HG02678 (cell line): ENCODE data around the gene SEC14L5.

Experiments used
- ATAC-seq: cut with Tn5 transposase; IDR thresholded peaks from one replicate; pipeline ENCODE4 v1.9.1; 2021; ENCODE audit warnings: mild to moderate bottlenecking, moderate library complexity; ENCODE audit not compliant: unreplicated experiment

The SEC14L5 gene

DNA sequence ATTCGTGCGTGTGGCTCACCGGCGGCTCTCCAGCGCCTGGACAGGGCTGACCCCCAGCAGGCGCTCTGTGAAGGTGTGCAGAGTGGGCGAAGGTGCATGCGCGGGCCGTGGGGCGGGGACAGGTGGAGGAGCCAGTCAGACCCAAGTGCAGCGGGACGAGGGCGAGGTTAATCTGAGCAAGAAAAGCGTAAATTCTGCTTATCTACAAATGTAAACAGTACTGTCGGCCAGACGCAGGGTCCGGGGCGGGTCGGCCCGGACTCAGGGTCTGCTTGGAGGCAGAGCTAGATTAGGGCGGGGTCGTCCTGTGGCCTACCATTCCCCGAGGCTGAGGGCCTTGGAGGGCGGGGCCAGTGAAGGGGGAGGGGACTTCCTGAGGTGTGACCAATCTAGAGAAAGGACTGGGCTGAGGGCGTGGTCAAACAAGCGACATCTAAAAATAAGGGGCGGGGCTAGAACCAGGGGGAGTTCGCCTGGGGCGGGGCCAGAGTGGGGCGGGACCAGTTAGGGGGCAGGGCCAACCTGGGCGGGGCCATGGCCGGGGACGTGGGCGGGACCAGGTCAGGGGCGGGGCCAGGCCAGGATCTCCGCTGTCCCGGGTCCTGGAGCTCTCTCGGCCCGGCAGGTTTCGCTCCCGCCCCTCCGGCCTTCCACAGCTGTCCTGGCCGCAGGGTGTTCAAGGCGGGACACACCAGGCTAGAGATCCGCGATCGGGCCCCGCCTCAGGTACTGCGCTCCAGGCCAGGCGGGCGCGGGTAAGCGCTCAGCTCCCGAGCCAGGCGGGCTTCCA lies at the start of gene SEC14L5:
Gene SEC14L5 (plus strand): TSS at position 611 of the 790 bp plus-strand sequence. CDS start 994 bp downstream, outside the sequence.
- ATAC-seq: peak; percentile 56

DNA sequence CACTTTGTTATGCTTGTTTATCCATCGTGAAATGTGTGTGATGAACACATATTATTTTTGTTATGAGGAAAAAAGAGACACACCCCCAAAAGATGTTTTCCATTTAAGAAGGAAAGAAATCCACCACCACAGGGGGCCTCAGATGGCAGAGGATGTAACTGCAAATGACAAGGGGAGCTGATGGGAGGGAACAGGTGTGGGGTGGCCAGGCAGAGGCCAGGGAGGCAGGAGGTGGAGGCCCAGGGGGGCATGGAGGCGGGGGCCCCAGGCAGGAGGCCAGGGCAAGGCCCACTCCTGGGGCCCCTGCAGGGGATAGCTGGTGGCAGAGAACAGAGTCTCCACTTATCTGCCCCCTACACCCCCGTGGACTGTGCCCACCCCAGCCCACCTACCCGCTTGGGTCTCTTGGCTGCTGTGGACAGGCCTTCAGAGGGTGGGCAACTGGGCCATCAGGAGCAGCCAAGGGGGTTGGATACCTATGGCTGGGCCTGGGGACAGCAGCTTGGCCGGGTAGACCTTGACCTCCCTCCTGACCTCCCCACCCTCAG lies 49.2 kb upstream of the SEC14L5 start:
- ATAC-seq: no peak

DNA sequence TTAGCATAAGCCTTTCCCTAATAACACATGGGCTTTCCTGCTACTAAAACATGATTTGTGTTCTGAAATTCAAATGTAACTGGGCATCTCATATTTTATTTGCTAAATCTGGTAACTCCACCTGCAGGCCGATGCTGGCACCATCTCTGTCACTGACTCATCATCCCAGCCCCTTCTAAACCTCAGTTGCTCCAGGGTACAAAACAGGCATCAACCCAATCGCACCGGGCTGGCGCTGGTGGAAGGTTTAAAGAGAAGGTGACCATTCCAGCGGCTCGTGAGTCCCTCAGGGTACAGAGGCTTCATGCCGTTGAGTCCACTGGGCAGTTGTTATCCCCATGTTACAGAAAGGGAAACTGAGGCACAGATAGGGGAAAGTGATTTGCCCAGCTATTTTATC lies 48.3 kb upstream of the SEC14L5 start:
- ATAC-seq: no peak

- no peak for ATAC-seq
These were observed 47.3 kb upstream of the SEC14L5 start for GRCh38 chr16:4910828-4911227.

DNA sequence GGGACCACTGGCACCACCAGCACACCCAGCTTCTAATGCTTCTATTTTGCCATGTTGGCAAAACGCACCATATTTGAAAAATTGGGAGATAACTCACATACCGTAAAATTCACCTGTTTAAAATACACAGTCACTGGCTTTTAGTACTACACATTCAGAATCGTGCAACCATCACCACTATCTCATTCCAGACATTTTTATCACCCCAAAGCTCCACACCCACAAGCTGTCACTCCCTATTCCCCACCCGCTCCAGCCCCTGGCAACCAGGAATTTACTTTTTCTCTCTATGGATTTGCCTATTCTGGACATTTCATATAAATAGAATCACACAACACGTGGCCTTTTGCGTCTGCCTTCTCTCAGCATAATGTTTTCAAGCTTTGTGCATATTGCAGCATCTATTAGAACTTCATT lies 46.2 kb upstream of the SEC14L5 start:
- no peak for ATAC-seq

- no peak for ATAC-seq
These were observed 44.9 kb upstream of the SEC14L5 start for GRCh38 chr16:4913130-4913773.

- no peak for ATAC-seq
These were observed 44.2 kb upstream of the SEC14L5 start for GRCh38 chr16:4913774-4914525.

- no peak for ATAC-seq
These were observed 43.5 kb upstream of the SEC14L5 start for GRCh38 chr16:4914528-4915225.

GRCh38 chr16:4915226-4915761 lies 42.8 kb upstream of the SEC14L5 start:
- no peak for ATAC-seq

DNA sequence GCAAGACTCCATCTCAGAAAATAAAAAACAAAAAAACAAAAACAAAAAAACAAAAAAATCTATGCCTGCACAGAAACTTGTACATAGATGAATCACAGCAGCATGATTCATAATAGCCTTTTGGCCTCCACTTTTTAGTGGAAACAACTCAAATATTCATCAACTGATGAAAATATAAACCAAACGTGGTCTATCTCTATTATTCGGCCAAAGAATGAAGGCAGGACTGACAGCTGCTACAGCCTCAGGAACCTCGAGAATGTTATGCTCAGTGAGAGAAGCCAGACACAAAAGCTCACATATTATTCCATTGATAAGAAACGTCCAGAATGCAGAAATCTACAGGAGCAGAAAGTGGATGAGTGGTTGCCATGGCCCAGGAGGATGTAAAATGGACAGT lies 41.0 kb upstream of the SEC14L5 start:
- no peak for ATAC-seq

- no peak for ATAC-seq
These were observed 39.3 kb upstream of the SEC14L5 start for GRCh38 chr16:4918781-4919251.

- no peak for ATAC-seq
These were observed 37.3 kb upstream of the SEC14L5 start for GRCh38 chr16:4920826-4921225.

- ATAC-seq: no peak
These were observed 35.3 kb upstream of the SEC14L5 start for GRCh38 chr16:4922721-4923342.

DNA sequence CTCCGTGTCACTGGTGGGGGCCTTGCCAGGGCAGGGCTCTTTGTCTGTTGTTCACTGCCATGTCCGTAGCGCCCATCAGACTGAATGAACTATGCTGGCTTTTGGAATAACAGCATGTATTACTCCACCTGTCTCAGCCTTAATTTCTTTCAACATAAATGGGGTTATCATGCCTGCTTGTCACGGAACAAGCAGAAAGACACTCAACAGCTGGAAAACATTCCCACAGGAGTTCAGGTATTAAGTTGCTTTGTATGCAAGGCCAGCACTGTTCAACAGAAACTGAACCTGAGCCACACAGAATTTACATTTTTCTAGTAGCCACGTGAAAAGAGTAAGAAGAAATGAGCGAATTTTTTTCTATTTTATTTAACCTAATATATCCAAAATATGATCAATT lies 34.3 kb upstream of the SEC14L5 start:
- ATAC-seq: no peak

- no peak for ATAC-seq
These were observed 33.4 kb upstream of the SEC14L5 start for GRCh38 chr16:4924593-4925292.

DNA sequence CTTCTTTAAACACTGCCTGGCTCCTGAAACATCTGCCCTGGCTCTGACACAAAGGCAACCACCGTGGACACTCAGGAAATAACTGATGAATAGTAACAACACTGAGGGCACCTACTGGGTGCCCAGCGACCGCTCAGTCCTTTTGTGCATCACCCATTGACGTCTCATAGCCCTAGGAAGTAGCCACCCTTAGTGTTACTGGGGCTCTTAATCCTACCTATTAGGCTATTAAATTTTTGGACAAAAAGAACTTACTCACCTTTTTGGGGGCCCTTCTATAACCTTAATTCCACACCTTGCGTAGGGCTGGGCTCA lies 32.9 kb upstream of the SEC14L5 start:
- ATAC-seq: no peak

- ATAC-seq: no peak
These were observed 32.3 kb upstream of the SEC14L5 start for GRCh38 chr16:4925791-4926190.

GRCh38 chr16:4926928-4927327 lies 31.2 kb upstream of the SEC14L5 start:
- no peak for ATAC-seq

GRCh38 chr16:4927661-4928060 lies 30.5 kb upstream of the SEC14L5 start:
- ATAC-seq: no peak

DNA sequence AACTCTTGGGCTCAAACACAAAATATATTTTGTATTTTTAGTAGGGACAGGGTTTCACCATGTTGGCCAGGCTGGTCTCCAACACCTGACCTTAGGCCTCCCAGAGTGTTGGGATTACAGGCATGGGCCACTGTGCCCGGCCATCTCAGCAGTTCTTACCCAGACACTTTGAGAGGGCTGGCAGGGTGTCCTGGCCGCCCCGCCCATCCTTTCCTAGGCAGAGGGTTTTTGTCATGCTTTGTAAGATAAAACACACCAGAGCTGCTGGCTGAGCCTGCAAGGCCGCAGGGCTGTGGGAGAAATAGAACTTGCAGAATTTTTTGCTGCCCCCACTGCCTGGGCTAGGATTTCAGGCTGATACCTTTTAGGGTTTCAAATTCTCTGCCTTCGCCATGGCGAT lies 29.9 kb upstream of the SEC14L5 start:
- no peak for ATAC-seq
